AML-193 (cell line): ENCODE measurements around the gene CER1.
"Not testable (repeated sequence)": the region's sequence is repeated elsewhere in the genome, so short reads cannot be mapped to it uniquely, and the experiment has no call there.

Source experiments
- DNase-seq, 2 experiments: peaks; one replicate each; lab custom pipeline; 2025; lab: John Stamatoyannopoulos, UW

The CER1 gene

GRCh38 chr9:14715102-14715501 is 7.4 kb downstream of the CER1 start:
- no peak for DNase-seq

DNA sequence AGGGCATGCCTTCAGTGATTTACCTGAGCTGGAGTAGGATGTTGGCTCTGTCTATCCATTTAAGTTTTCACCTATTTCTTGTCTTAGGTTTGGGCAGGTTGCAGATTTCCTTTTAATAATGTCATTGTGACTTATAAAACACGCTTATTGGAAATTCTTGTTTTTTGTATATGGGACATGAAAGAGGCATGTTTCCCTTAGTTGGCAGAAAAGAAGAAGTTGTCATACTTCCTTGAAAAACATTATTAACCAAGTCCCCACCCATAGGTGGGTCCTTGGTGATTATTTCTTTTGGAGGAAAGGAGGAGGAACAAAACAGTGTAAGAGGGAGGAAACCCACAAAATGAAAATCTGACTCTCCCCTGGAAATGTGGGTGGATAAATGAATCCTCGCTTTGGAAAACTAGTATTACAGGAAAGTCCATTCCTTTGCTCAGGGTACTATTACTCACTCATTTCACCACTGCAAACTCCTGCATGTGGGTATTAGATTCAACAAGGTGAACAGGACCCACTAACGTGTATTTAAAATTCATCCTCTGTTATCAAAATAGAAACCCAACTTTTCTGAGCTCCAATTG is 9.3 kb downstream of the CER1 start:
- no peak for DNase-seq

DNA sequence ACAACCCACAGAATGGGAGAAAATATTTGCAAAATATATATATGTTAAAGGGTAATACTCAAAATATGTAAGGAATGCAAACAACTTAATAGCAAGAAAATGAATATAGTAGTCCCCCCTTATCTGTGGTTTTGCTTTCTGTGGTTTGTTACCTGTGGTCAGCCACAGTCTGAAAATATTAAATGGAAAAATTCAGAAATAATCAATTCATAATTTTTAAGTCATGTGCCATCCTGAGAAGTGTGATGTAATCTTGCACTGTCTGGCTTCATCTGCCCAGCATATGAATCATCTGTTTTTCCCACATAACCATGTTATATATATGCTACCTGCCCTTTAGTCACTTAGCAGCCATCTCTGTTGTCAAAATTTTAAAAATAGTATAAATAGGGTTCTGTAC is 11.7 kb downstream of the CER1 start:
- no peak for DNase-seq

DNA sequence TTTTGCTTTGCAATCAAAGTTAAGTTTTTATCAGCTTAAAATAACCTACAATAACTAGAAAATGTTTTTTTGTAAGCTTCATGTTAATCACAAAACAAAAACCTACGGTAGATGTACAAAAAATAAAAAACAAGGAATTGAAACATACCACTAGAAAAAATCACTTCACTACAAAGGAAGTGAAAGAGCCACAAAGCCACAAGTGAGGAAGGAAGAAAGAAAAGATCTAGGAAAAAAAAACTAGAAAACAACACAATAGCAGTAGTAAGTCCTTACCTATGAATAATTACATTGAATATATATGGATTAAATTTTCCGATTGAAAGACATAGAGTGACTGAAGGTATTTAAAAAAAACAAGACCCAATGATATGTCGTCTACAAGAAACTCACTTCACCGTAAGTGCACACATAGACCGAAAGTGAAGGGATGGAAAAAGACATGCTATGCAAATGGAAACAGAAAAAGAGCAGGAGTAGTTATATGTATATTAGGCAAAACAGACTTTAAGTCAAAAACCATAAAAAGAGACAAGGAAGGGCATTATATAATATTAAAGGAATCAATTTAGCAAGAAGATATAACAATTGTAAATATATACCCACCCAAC is 15.9 kb downstream of the CER1 start:
- no peak for DNase-seq

DNA sequence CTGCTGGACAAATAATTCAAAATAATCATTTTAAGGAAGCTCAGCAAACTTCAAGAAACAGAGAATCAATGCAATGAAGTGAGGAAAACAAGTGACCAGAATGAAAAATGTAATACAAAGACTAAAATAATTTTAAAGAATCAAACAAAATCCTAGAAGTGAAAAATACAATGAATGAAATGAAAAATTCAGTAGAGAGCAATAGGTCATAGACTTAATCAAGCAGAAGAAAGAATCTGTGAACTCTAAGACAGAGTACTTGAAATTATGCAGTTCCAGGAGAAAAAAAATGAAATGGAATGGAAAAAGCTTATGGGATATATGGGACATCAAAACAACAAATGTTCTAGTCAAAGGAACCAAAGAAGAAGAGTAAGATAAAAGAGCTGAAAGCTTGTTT is 17.5 kb downstream of the CER1 start:
- DNase-seq = no peak

DNA sequence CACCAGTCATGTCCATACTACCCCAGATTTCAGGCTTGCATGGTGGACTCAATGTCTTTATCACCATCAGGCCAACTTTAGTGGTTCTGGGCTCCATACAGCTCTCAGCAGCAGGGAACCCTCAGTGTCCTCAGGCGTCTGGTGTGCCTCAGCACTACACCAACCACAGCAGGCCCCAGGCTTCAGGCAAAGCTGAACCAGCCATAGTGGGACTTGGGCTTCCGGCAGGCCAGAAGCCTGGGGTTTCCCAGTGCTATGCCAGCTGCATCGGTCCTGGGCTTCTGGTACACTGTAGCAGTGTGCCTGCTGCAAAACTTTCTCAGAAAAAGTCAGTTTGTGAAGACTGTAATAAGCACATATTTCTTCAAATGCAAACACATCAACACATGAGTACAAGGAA is 18.3 kb downstream of the CER1 start:
- DNase-seq = no peak

DNA sequence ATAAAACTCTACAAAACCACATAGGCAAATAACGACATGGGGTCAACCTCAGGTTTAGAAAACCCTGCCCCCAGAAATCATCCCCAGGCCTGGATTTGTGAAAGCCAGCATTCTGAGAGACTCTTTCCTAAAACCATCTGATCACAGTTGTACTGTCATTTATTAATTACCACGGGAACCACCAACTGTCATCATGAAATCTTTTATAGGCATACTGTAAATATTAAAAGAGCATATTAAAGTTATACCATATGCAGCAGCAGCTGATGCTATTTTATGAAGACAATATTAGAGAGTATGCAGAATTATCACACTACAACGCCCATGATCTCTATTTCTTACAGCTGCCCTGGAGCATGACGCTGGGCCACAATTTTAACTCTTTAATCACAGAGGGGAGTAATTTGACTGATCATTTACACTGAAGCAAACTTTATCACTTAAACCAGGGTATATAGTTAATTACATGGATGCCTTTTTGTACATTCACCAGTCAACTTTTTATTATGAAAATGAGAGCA is 20.3 kb downstream of the CER1 start:
- DNase-seq = no peak

DNA sequence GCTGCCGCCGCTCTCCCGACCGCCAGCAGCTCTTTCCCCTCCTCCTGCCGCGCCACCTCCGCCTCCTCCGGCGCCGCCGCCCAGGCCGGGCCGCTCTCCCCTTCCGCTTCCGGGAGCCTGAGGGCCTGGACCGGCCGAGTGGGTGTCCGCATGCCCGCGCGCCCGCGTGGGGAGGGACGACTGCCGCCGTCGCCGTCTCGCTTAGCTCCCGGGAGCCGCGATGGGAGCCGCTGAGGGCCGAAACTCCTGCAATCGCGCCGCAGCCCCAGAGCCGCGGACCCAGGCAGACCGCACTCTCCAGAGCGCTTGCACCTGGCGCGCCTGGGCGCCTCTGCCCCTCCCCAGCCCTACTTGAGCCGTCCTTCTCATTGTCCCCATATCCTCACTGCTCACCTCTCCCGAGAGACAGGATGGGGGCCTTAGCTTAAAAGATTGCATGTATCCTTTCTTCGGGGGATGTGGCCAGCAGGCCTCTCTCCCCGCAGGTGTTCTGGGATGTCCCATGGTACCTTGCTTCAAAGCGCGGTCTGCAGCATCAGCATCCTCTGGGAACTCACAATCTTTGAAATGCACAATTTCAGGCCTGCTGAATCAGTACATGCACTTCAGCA is 29.2 kb downstream of the CER1 start, which contains the start of gene ZDHHC21:
Gene ZDHHC21, minus strand, starts transcription at position 182 of the 611 bp plus-strand sequence. CDS start 19,092 bp downstream, outside the sequence.
- DNase-seq = peak; percentile 46 to 49

DNA sequence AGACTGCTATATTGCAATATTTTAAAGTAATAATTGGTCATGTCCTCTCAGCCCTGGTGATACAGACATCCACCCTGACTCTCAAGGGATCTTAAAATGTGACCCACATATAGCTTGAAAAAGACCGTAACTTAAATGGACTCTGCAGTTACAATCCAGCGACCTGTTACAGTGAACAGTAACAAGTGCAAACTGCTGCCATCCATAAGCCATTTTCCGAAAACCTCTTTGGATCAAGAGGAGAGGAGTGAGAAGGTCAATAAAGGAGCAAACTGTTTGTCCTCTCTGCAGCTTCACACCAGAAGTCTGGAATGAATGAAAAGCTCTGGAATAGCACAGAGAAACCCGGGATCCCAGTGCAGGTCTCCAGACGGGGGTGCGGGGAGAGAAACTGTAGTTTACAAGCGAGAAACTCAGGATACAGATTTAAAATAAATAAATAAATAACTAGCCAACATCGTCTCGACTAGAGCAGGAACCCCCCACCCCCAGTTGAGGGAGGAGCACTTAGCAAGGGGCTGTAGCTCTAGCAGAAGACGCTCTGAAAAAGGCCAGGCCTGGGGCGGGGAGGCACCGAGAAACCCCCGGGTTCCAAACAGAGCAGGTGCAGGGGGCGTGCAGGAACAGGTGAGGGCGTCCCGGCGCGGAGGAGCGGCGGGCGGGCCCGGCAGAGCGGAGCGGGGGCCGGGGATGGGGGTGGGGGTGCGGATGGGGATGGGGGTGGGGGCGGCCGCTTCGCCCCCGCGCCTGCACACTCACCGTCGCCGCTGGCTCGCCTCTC is 29.9 kb downstream of the CER1 start:
- no peak for DNase-seq

DNA sequence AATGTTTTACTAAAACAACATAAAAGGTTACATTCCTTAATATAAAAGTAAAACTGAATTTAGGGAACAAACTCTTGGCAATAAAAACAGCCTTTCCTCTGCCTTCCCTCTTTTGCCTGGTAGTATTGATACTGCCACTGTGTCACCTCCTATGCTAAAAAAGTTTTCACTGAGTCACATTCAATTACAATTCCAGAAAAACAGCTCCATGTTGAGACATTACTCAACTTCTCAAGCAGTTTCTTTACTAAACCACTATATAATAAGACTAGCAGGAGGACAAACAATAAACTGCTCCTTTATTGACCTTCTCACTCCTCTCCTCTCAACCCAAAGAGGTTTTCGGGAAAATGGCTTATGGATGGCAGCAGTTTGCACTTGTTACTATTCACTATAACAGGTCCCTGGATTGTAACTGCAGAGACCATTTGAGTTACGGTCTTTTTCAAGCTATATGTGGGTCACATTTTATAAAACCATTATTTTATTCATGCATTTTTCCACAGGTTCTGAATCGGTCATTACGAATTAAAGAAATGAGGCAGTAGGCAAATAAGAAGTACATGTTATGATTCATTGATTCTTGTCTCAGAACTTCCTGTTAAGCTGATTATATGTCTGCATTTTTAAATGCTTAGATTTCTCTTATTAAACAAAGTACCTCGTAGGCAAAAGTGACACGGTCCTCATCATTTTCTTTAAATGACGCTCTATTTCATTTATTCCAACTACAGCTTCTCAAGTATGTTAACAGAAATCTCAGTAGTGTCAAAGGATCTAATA is 31.4 kb downstream of the CER1 start:
- peak in 1 of 2 experiments; percentile 1 for DNase-seq

DNA sequence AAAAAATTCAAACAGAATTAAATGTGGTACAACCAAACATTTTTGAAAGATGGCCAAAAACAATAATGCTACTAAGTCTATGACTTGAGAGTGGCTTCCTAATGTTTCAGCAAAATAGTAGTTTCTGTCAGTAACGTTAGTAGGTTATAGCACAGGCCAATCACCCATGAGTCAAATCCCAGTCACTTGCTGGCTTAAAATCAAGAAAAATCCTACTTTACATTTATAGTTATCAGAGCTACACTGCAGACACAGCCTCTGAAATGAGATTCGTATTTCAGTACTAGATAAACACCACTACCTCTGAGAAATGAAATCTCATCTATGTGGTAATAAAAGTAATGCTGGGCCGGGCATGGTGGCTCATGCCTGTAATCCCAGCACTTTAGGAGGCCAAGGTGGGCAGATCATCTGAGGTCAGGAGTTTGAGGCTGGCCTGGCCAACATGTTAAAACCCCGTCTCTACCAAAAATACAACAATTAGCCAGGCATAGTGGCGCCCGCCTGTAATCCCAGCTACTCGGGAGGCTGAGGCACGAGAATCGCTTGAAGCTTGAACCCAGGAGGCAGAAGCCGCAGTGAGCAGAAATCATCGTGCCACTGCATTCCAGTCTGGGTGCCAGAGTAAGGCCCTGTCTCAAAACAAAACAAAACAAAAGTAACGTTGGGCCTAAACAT is 35.4 kb downstream of the CER1 start:
- no peak for DNase-seq

- DNase-seq = no peak
These were observed 36.4 kb downstream of the CER1 start for GRCh38 chr9:14686168-14686567.

- not testable (repeated sequence) for DNase-seq
These were observed 39.9 kb downstream of the CER1 start for GRCh38 chr9:14682616-14683015.

DNA sequence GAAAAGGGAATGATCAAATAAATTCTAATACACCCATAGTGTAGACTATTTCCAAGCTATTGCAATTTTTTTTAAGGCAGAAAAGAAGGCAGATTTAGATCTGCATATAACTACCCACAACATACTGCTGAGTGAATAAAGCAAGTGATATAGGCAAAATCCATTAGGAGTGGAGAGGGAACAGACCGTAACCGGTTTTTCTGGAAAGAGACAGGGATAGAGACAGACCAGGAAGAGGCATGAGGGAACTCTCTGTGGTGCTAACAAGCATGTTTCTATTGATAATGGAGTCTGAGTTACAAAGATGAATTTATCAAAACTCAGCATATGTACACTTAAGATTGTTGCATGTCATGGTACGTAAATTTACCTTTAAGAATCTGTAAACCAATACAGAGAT is 43.8 kb downstream of the CER1 start:
- no peak for DNase-seq

DNA sequence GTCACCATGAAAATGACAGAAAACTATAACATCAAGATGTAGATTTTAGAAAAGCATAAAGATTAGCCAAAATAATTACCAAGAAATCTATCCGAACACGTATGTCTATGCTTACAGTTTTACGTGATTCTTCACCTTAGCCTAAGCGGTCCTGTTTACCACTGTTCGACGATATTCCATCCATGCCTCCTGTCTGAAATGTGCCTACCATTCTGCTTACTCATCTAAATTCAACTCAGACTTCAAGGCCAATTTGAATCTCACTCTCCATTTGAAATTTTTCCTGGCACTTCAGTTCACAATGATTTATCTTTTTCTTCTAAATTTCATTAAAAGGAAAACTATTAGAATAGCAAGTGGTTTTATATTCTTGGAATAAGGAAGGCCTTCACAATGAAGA is 44.7 kb downstream of the CER1 start:
- no peak for DNase-seq

GRCh38 chr9:14677396-14677795 is 45.1 kb downstream of the CER1 start:
- DNase-seq = no peak

DNA sequence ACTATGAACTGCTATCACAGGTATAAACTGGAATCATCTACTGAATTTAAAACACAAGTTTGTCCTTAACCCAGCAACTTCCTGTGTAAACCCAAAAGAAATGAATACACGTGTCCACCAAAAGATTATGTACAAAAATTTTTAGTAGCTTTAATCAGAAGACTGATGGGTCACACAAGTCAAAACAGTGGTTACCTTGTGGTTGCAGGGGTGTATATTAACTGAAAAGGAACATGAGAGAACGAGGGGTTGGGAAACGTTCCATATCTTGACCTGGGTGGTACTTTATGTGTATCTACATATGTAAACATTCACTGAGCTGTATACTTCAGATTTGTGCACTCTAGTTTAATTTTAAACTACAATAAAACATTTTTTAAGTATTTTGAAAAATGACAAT is 47.9 kb downstream of the CER1 start:
- DNase-seq = no peak

DNA sequence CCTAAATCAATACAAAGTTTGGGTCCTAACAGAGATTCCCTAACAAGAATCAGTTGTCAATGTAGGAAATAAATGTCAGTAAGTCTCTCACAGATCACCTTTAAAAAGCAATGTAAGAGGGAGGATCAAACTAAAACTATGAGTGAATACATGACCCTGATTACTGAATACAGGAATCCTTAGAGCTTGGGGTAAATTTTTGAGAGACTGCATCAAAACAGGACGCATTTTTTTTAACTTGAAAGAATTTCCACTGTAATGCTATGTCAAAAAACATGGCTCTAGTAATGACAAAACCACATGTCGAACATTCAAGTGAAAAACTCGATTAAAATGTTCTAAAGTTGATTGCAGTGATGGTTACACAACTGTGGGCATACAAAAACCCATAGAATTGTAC is 51.2 kb downstream of the CER1 start:
- no peak for DNase-seq

DNA sequence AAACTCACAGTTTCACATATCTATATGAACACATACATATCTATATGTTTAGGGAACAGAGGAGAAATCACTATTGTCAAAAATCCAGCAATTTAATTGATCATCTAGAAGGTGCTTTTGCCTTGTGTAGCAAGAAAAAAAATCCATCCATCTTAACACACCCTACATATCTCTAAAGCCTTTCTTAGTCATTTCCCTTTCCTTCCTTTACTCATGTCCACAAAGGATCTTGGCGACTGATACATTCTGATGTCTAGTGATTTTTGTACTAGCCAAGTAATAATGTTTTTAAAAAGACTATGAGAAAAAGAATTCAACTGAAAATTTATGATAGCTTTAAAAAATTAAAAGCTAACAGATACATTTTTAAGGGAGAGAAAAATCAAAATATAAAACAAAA is 51.8 kb downstream of the CER1 start:
- no peak for DNase-seq
